ENCODE data around the gene USP35.
"Not testable (repeated sequence)": the region's sequence is repeated elsewhere in the genome, so short reads cannot be mapped to it uniquely, and the experiment has no call there.

USP35 gene

DNA sequence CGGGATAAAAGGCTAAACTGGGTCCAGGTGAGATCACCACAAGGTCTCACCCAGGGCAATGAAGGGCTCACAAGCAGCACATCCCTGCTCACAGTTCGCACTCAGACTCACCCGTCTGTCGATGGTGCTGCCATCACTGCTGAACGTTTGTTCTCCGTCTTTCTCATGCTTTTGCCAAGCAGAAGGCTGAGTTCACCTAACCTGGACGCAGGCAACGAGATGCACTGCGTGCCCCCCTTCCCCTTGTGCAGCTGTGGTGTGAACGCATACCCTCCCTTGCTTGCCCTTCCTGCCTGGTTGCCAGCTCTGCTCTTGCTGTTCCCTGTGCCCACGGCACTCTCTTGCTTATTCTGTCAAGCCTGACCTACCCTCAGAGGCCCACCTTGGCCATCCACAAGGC, 18.3 kb upstream of the USP35 start:
- peaks cover 3 to 24% (median 21%) of the 10 kb centered on the region in 5 donors for H3K4me1 ChIP-seq (ENCODE audit: control insufficient read depth in 5 of 5, insufficient read depth in 5 of 5, low read length in 5 of 5)
- no peaks in the 10 kb centered on the region for H3K27me3 ChIP-seq (ENCODE audit: control insufficient read depth in 5 of 5, insufficient read depth in 4 of 5, low read length in 5 of 5)
- H3K9ac ChIP-seq (ENCODE audit: low read length in 5 of 5), result no peak overlapping the region
- H3K27ac ChIP-seq (ENCODE audit: low read depth, low read length), result peak overlapping the region; percentile 92
- no peaks in the 10 kb centered on the region for H3K9me3 ChIP-seq (ENCODE audit: control insufficient read depth in 5 of 5, low read length in 5 of 5)
- peaks cover 0 to 33% (median 25%) of the 10 kb centered on the region in 5 donors for H3K36me3 ChIP-seq (ENCODE audit: control insufficient read depth in 5 of 5, insufficient read depth in 5 of 5, low read length in 5 of 5)
- no peak overlapping the region for H3K4me3 ChIP-seq (ENCODE audit: low read depth in 1 of 5, low read length in 5 of 5)

DNA sequence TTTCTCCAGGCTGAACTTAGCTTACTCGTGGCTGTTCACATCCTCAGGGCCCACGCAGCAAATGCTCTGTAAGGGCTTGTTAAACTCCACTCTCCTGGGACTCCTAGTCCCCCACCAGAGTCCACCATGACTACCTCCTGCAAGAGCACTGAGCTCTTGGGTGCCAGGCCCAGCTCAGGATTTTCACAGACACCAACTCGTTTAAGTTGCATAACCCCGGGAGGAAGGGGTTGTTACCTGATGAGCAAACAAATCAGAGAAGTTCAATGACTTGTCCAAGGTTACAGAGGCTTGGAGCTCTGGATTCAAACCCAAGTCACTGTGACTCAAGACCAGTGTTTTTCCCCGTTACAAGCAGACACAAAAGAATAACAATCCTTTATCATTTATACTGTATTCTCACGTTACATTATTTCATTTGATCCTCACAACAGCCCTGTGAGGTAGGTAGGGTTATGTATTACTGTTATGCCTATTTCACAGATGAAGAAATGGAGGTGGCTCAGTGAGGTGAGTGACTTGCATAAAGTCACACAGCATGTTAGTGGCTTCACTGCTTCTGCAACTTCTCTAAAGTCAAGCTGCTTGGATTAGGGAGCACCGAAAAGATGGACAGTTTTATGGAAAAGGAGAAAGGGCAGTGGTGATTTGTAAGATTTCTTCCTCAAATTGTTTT, 17.7 kb upstream of the USP35 start:
- Histone ChIP-seq H3K27ac (ENCODE audit: low read depth, low read length) (no peak overlapping the region), H3K4me1 (ENCODE audit: control insufficient read depth in 5 of 5, insufficient read depth in 5 of 5, low read length in 5 of 5) (peaks cover 3 to 24% (median 21%) of the 10 kb centered on the region in 5 donors), H3K27me3 (ENCODE audit: control insufficient read depth in 5 of 5, insufficient read depth in 4 of 5, low read length in 5 of 5) (no peaks in the 10 kb centered on the region)

DNA sequence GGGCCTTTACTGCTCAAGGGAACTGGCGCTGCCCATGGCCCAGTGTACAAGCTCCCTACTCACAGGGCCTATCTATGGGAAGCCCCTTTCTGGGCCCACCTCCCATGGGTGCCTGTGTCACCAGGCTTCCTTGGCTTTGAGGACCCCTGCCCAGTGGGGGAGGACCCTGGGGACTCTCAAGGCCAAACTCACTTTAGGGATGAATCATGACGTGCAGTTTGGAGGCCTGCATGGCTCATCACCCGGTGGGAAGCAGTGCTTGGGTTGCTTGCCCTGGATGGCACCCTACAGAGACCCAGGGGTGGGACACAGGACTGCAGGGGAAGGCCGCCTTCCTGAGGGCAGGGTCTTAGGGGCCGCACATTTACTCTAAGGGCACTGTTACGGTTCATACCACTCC, 16.8 kb upstream of the USP35 start:
- Histone ChIP-seq H3K27me3 (ENCODE audit: control insufficient read depth in 5 of 5, insufficient read depth in 4 of 5, low read length in 5 of 5) (no peaks in the 10 kb centered on the region), H3K4me1 (ENCODE audit: control insufficient read depth in 5 of 5, insufficient read depth in 5 of 5, low read length in 5 of 5) (peaks cover 3 to 24% (median 21%) of the 10 kb centered on the region in 5 donors), H3K9me3 (ENCODE audit: control insufficient read depth in 5 of 5, low read length in 5 of 5) (no peaks in the 10 kb centered on the region), H3K4me3 (ENCODE audit: low read depth in 1 of 5, low read length in 5 of 5) (no peak overlapping the region), H3K27ac (ENCODE audit: low read depth, low read length) (no peak overlapping the region), H3K9ac (ENCODE audit: low read length in 5 of 5) (no peak overlapping the region), H3K36me3 (ENCODE audit: control insufficient read depth in 5 of 5, insufficient read depth in 5 of 5, low read length in 5 of 5) (peaks cover 0 to 38% (median 26%) of the 10 kb centered on the region in 5 donors)

More for the DNA sequence above, 17.7 kb upstream of the USP35 start:
- Histone ChIP-seq H3K9ac (ENCODE audit: low read length in 5 of 5) (no peak overlapping the region), H3K36me3 (ENCODE audit: control insufficient read depth in 5 of 5, insufficient read depth in 5 of 5, low read length in 5 of 5) (peaks cover 0 to 33% (median 25%) of the 10 kb centered on the region in 5 donors), H3K4me3 (ENCODE audit: low read depth in 1 of 5, low read length in 5 of 5) (no peak overlapping the region), H3K9me3 (ENCODE audit: control insufficient read depth in 5 of 5, low read length in 5 of 5) (no peaks in the 10 kb centered on the region)

DNA sequence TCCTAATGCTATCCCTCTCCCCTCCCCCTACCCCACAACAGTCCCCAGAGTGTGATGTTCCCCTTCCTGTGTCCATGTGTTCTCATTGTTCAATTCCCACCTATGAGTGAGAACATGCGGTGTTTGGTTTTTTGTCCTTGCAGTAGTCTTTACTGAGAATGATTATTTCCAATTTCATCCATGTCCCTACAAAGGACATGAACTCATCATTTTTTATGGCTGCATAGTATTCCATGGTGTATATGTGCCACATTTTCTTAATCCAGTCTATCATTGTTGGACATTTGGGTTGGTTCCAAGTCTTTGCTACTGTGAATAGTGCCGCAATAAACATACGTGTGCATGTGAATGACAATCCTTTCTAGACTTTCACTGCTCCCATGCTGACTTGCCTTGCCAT, 12.9 kb upstream of the USP35 start:
- H3K27ac ChIP-seq (ENCODE audit: low read depth, low read length); H3K9me3 ChIP-seq (ENCODE audit: control insufficient read depth in 5 of 5, low read length in 5 of 5); H3K27me3 ChIP-seq (ENCODE audit: control insufficient read depth in 5 of 5, insufficient read depth in 4 of 5, low read length in 5 of 5); H3K4me1 ChIP-seq (ENCODE audit: control insufficient read depth in 5 of 5, insufficient read depth in 5 of 5, low read length in 5 of 5); H3K9ac ChIP-seq (ENCODE audit: low read length in 5 of 5); H3K4me3 ChIP-seq (ENCODE audit: low read depth in 1 of 5, low read length in 5 of 5): not testable (repeated sequence)
- H3K36me3 ChIP-seq (ENCODE audit: control insufficient read depth in 5 of 5, insufficient read depth in 5 of 5, low read length in 5 of 5), result peaks cover 0 to 42% (median 32%) of the 10 kb centered on the region in 5 donors

DNA sequence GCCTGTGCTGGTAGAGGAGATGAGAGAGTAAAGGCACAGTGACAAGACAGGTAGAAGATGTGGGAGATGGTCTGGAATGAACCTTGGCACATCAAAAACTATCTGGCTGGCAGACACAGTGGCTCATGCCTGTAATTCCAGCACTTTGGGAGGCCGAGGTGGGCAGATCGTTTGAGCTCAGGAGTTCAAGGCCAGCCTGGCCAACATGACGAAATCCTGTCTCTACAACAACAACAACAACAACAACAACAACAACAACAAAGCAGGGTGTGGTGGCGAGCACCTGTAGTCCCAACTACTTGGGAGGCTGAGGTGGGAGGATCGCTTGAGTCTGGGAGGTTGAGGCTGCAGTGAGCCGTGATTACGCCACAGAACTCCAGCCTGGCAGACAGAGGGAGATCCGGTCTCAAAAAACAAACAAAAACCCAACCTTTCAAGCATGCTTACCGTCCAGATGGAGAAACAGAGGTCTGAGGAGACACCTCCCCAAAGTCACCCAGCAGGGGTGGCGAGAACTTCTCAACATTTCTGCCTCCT, 12.0 kb upstream of the USP35 start:
- Histone ChIP-seq H3K9ac (ENCODE audit: low read length in 5 of 5) (no peak overlapping the region), H3K4me3 (ENCODE audit: low read depth in 1 of 5, low read length in 5 of 5) (no peak overlapping the region), H3K4me1 (ENCODE audit: control insufficient read depth in 5 of 5, insufficient read depth in 5 of 5, low read length in 5 of 5) (peaks cover 0 to 2% (median 0%) of the 10 kb centered on the region in 5 donors), H3K27me3 (ENCODE audit: control insufficient read depth in 5 of 5, insufficient read depth in 4 of 5, low read length in 5 of 5) (no peaks in the 10 kb centered on the region), H3K27ac (ENCODE audit: low read depth, low read length) (no peak overlapping the region), H3K36me3 (ENCODE audit: control insufficient read depth in 5 of 5, insufficient read depth in 5 of 5, low read length in 5 of 5) (peaks cover 0 to 41% (median 32%) of the 10 kb centered on the region in 5 donors), H3K9me3 (ENCODE audit: control insufficient read depth in 5 of 5, low read length in 5 of 5) (no peaks in the 10 kb centered on the region)

DNA sequence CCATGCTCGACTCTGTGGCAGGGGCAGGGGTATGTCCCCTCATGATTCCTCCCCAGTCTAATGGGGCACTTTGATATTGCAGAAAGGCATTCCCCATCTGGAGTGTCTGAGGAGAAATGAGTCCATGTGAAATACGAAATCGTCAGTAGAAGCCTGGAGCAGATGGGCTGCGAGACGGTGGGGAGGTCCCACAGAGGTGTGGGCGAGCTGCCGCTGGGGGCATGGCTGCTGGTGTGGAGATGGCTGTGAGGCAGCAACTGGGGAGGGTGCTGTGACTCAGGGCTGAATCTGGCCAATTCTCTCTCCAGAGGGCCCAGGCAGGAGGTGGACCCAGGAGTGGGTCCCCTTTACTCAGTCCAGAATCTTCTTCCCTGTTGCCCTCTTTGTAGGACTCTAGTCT, 11.5 kb upstream of the USP35 start:
- Histone ChIP-seq H3K4me3 (ENCODE audit: low read depth in 1 of 5, low read length in 5 of 5) (no peak overlapping the region), H3K36me3 (ENCODE audit: control insufficient read depth in 5 of 5, insufficient read depth in 5 of 5, low read length in 5 of 5) (peaks cover 0 to 35% (median 28%) of the 10 kb centered on the region in 5 donors), H3K9ac (ENCODE audit: low read length in 5 of 5) (no peak overlapping the region), H3K27ac (ENCODE audit: low read depth, low read length) (no peak overlapping the region), H3K9me3 (ENCODE audit: control insufficient read depth in 5 of 5, low read length in 5 of 5) (no peaks in the 10 kb centered on the region), H3K27me3 (ENCODE audit: control insufficient read depth in 5 of 5, insufficient read depth in 4 of 5, low read length in 5 of 5) (no peaks in the 10 kb centered on the region), H3K4me1 (ENCODE audit: control insufficient read depth in 5 of 5, insufficient read depth in 5 of 5, low read length in 5 of 5) (peaks cover 0 to 2% (median 0%) of the 10 kb centered on the region in 5 donors)

DNA sequence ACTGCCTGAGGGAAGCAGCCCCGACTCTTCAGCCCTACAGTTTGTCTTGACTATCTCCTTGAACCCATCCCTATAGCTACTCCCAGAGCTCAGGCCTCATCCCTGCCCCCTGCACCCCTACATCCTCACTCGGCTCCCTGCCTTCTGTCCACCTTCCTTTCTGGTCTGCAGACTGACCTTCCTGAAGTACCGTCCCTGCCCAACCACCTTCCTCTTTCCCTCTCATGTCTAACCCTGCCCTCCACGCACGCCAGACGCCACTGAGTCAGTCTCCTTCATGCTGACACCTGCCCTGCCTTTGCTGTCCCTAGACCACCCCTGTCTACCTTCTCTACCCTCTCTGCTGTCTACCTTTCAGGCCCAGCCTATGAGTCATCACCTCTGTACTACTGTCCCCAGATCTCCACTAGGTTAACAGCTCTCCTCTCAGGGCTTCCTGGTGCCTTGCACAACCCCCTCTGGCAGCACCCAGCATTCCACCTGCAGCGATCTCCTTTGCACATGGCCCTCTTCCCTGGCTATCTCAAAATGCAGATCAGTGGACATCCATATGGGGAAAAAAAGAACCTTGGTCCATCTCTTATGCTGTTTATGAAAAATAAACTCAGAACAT, 9.2 kb upstream of the USP35 start:
- Histone ChIP-seq H3K9me3 (ENCODE audit: control insufficient read depth in 5 of 5, low read length in 5 of 5) (no peaks in the 10 kb centered on the region), H3K4me3 (ENCODE audit: low read depth in 1 of 5, low read length in 5 of 5) (no peak overlapping the region), H3K36me3 (ENCODE audit: control insufficient read depth in 5 of 5, insufficient read depth in 5 of 5, low read length in 5 of 5) (peaks cover 0 to 21% (median 9%) of the 10 kb centered on the region in 5 donors), H3K27ac (ENCODE audit: low read depth, low read length) (no peak overlapping the region), H3K4me1 (ENCODE audit: control insufficient read depth in 5 of 5, insufficient read depth in 5 of 5, low read length in 5 of 5) (peaks cover 0 to 8% (median 0%) of the 10 kb centered on the region in 5 donors), H3K27me3 (ENCODE audit: control insufficient read depth in 5 of 5, insufficient read depth in 4 of 5, low read length in 5 of 5) (no peaks in the 10 kb centered on the region), H3K9ac (ENCODE audit: low read length in 5 of 5) (no peak overlapping the region)

DNA sequence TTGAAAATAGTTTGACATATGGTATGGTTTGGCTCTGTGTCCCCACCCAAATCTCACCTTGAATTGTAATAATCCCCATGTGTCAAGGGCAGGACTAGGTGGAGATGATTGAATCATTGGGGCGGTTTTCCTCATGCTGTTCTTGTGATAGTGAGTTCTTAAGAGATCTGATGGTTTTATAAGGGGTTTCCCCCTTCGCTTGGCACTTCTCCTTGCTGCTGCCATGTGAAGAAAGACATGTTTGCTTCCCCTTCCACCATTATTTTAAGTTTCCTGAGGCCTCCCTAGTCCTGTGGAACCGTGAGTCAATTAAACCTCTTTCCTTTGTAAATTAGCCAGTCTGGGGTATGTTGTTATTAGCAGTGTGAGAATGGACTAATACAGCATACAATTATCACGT, 8.0 kb upstream of the USP35 start:
- no peak overlapping the region for H3K27ac ChIP-seq (ENCODE audit: low read depth, low read length)
- H3K4me3 ChIP-seq (ENCODE audit: low read depth in 1 of 5, low read length in 5 of 5), result no peak overlapping the region
- H3K9me3 ChIP-seq (ENCODE audit: control insufficient read depth in 5 of 5, low read length in 5 of 5), result no peaks in the 10 kb centered on the region
- peaks cover 0 to 21% (median 10%) of the 10 kb centered on the region in 5 donors for H3K36me3 ChIP-seq (ENCODE audit: control insufficient read depth in 5 of 5, insufficient read depth in 5 of 5, low read length in 5 of 5)
- no peaks in the 10 kb centered on the region for H3K27me3 ChIP-seq (ENCODE audit: control insufficient read depth in 5 of 5, insufficient read depth in 4 of 5, low read length in 5 of 5)
- no peak overlapping the region for H3K9ac ChIP-seq (ENCODE audit: low read length in 5 of 5)
- peaks cover 0 to 9% (median 2%) of the 10 kb centered on the region in 5 donors for H3K4me1 ChIP-seq (ENCODE audit: control insufficient read depth in 5 of 5, insufficient read depth in 5 of 5, low read length in 5 of 5)

DNA sequence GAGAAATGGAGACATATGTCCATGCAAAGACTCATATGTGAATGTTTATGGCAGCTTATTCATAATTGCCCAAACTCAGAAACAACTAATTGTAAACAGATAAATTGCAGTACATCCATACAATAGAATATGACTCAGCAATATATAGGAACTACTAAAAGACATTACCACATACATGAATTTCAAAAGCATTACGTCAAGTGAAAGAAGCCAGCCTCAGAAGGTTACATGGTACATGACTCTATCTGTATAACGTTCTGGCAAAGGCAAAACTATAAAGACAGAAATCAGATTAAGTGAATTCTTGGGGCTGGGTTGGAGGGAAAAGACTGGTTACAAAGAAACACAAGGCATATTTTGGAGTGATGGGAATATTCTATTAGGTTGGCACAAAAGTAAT, 7.5 kb upstream of the USP35 start:
- peaks cover 0 to 11% (median 2%) of the 10 kb centered on the region in 5 donors for H3K4me1 ChIP-seq (ENCODE audit: control insufficient read depth in 5 of 5, insufficient read depth in 5 of 5, low read length in 5 of 5)
- no peak overlapping the region for H3K4me3 ChIP-seq (ENCODE audit: low read depth in 1 of 5, low read length in 5 of 5)
- H3K9me3 ChIP-seq (ENCODE audit: control insufficient read depth in 5 of 5, low read length in 5 of 5), result no peaks in the 10 kb centered on the region
- no peaks in the 10 kb centered on the region for H3K27me3 ChIP-seq (ENCODE audit: control insufficient read depth in 5 of 5, insufficient read depth in 4 of 5, low read length in 5 of 5)
- no peak overlapping the region for H3K9ac ChIP-seq (ENCODE audit: low read length in 5 of 5)
- H3K27ac ChIP-seq (ENCODE audit: low read depth, low read length), result no peak overlapping the region
- peaks cover 0 to 22% (median 10%) of the 10 kb centered on the region in 5 donors for H3K36me3 ChIP-seq (ENCODE audit: control insufficient read depth in 5 of 5, insufficient read depth in 5 of 5, low read length in 5 of 5)
